Spleen (tissue), 11 donors: ENCODE data around the gene KL. TPM values are rescaled to one million over a fixed set of nuclear protein-coding genes. Genes with fewer than 3 reads are reported as not detected.
A peak's percentile ranks its signal among the peaks of the same experiment; 100 is the strongest.

Experiments
- DNase-seq: peaks from one replicate; pipeline ENCODE4 v3.0.0-alpha.2; 2020
- H3K27ac ChIP-seq, 8 donors: fragments of 200-600 bp; sonication (generic) in 7 of 8; 1 replicate in 4 of 8; 2 replicates in 4 of 8; pipeline versions ENCODE4 v1.5.0 to v1.8.0; 2016 to 2021; ENCODE audit warnings: inconsistent platforms in 4 of 8, mild to moderate bottlenecking in 4 of 8, moderate library complexity in 1 of 8
- H3K27me3 ChIP-seq, 7 donors: fragments of 200-600 bp; sonication (generic) in 6 of 7; replicated peaks in 1 of 7; 1 replicate in 4 of 7; 2 replicates in 3 of 7; pipeline versions ENCODE4 v1.5.0 to v1.8.0; 2016 to 2021; ENCODE audit warnings: inconsistent platforms in 3 of 7, mild to moderate bottlenecking in 1 of 7
- H3K36me3 ChIP-seq, 6 donors: fragments of 200-600 bp; sonication (generic) in 5 of 6; 1 replicate in 4 of 6; 2 replicates in 2 of 6; pipeline versions ENCODE4 v1.5.0 to v1.8.0; 2016 to 2021; ENCODE audit warnings: inconsistent platforms in 2 of 6
- H3K4me1 ChIP-seq, 6 donors: fragments of 200-600 bp; sonication (generic) in 5 of 6; 1 replicate in 3 of 6; 2 replicates in 3 of 6; pipeline versions ENCODE4 v1.5.0 to v1.8.0; 2016 to 2021; ENCODE audit warnings: inconsistent platforms in 3 of 6
- H3K4me3 ChIP-seq, 8 donors: fragments of 200-600 bp; sonication (generic) in 7 of 8; 1 replicate in 4 of 8; 2 replicates in 4 of 8; pipeline versions ENCODE4 v1.5.0 to v1.8.0; 2016 to 2021; ENCODE audit warnings: inconsistent platforms in 4 of 8, mild to moderate bottlenecking in 4 of 8, moderate library complexity in 2 of 8
- H3K9me3 ChIP-seq, 8 donors: fragments of 200-600 bp; sonication (generic) in 7 of 8; 1 replicate in 4 of 8; 2 replicates in 4 of 8; pipeline versions ENCODE4 v1.5.0 to v1.8.0; 2016 to 2021; ENCODE audit warnings: inconsistent platforms in 4 of 8
- POLR2A ChIP-seq, 3 donors: fragments of 450-650 bp; IDR thresholded peaks; one replicate each; pipeline ENCODE4 v1.5.1; 2017; ENCODE audit warnings: antibody characterized with exemption in 3 of 3, mild to moderate bottlenecking in 1 of 3
- POLR2AphosphoS5 ChIP-seq, 3 donors: sonication (generic); formaldehyde crosslinking; IDR thresholded peaks; one replicate each; pipeline ENCODE4 v1.5.1; 2017; ENCODE audit warnings: antibody characterized with exemption in 3 of 3
- WGBS, 5 donors: extraction: QIAGEN DNeasy Blood & Tissue Kit in 3 of 5; methylation state at CpG; one replicate each; pipeline versions ENCODE4 v1.1.5 to v1.1.7; 2013 to 2018; 5-methylcytosine and 5-hydroxymethylcytosine counted together
- intact Hi-C: fragments of 100-400 bp; cut with DNase I; formaldehyde crosslinking; loops from one replicate; pipeline ENCODE4 v1.15.0; 2023; ENCODE audit warnings: low total_unique reads
- polyA plus RNA-seq, 3 donors: library from polyadenylated mRNA; stranded (reverse); fragments of 200-250 nt; gene quantifications; one replicate each; pipeline ENCODE4 v1.2.1, GENCODE V29; 2013
- total RNA-seq, 7 donors: library from RNA; depleted of rRNA in 3 of 7; stranded (reverse); fragments of >200 nt in 3 of 7; fragmentation: NEBNext Ultra II Directional in 4 of 7; extraction: Animal tissue kit (Norgen Biotek cat#: 25700) in 4 of 7; gene quantifications; one replicate each; pipeline versions ENCODE4 v1.1.0 to v1.2.1, GENCODE V29; 2016 to 2021
- TF ChIP-seq, protein P1 (sequence below), 11 experiments: fragments of 200-600 bp in 7 of 11; fragments of 450-650 bp in 4 of 11; sonication (generic) in 4 of 11; IDR thresholded peaks in 8 of 11; conservative IDR thresholded peaks in 3 of 11; 1 replicate in 7 of 11; 2 replicates in 4 of 11; pipeline versions ENCODE4 v1.4.0 to v1.8.0; 2016 to 2021; ENCODE audit warnings: antibody characterized with exemption in 11 of 11, inconsistent platforms in 4 of 11, mild to moderate bottlenecking in 1 of 11
- donor health status: healthy with polysubstance abuse.
- donor health status: DM: no; HTN: no; CAD: no; lungs with moderate emphysema.
- donor health status: DM: no; HTN: no; CAD: no.
- donor health status: Bipolar disorder and iron deficiency.
- donor health status: healthy.
- donor health status: DM: no; HTN: no; CAD: no.
- donor health status: DM: yes; HTN: yes; CAD: no.

The KL gene
- total and polyA plus RNA-seq, 10 donors = 0.35 to 10.2 (median 4.6) TPM

GRCh38 chr13:33033986-33034385 is 17.8 kb downstream of the KL start:
- no peak for DNase-seq
- TF ChIP-seq, protein P1, sequence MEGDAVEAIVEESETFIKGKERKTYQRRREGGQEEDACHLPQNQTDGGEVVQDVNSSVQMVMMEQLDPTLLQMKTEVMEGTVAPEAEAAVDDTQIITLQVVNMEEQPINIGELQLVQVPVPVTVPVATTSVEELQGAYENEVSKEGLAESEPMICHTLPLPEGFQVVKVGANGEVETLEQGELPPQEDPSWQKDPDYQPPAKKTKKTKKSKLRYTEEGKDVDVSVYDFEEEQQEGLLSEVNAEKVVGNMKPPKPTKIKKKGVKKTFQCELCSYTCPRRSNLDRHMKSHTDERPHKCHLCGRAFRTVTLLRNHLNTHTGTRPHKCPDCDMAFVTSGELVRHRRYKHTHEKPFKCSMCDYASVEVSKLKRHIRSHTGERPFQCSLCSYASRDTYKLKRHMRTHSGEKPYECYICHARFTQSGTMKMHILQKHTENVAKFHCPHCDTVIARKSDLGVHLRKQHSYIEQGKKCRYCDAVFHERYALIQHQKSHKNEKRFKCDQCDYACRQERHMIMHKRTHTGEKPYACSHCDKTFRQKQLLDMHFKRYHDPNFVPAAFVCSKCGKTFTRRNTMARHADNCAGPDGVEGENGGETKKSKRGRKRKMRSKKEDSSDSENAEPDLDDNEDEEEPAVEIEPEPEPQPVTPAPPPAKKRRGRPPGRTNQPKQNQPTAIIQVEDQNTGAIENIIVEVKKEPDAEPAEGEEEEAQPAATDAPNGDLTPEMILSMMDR (IDR thresholded peaks at IDR 0.05 in 8 of 11, conservative IDR thresholded peaks at IDR 0.05 in 3 of 11) = no peak
- TF ChIP-seq POLR2A (IDR thresholded peaks at IDR 0.05) (no peak), POLR2AphosphoS5 (IDR thresholded peaks at IDR 0.05) (no peak)
- intact Hi-C loops = no loop called here
- H3K4me3 ChIP-seq = peak overlapping the region in 1 of 8 donors; percentile 56
- no peaks in the 10 kb centered on the region for H3K27me3 ChIP-seq
- peaks cover 0 to 18% (median 8%) of the 10 kb centered on the region in 6 donors for H3K4me1 ChIP-seq
- H3K36me3 ChIP-seq = no peaks in the 10 kb centered on the region
- no peaks in the 10 kb centered on the region for H3K9me3 ChIP-seq
- H3K27ac ChIP-seq = peak overlapping the region in 6 of 8 donors; percentile 28 to 83 (median 62)

GRCh38 chr13:33034882-33035520 is 18.8 kb downstream of the KL start:
- Histone ChIP-seq H3K4me3 (no peak overlapping the region), H3K27me3 (no peaks in the 10 kb centered on the region), H3K36me3 (no peaks in the 10 kb centered on the region), H3K4me1 (peaks cover 0 to 18% (median 8%) of the 10 kb centered on the region in 6 donors), H3K9me3 (no peaks in the 10 kb centered on the region), H3K27ac (peak overlapping the region in 4 of 8 donors; percentile 28 to 83 (median 79))
- 53 to 85% (median 68%) methylated on average over 5 of the region's 5 CpGs for whole genome bisulfite sequencing, 5 donors
- no peak for DNase-seq
- TF ChIP-seq, protein P1 (IDR thresholded peaks at IDR 0.05 in 8 of 11, conservative IDR thresholded peaks at IDR 0.05 in 3 of 11) = no peak
- no peak for TF ChIP-seq POLR2A (IDR thresholded peaks at IDR 0.05)
- TF ChIP-seq POLR2AphosphoS5 (IDR thresholded peaks at IDR 0.05) = no peak
- intact Hi-C loops = no loop called here

GRCh38 chr13:33037673-33038072 is 21.4 kb downstream of the KL start:
- no peak overlapping the region for H3K4me3 ChIP-seq
- H3K27ac ChIP-seq = no peak overlapping the region
- no peaks in the 10 kb centered on the region for H3K9me3 ChIP-seq
- intact Hi-C loops = no loop called here
- peaks cover 0 to 16% (median 8%) of the 10 kb centered on the region in 6 donors for H3K4me1 ChIP-seq
- no peak for DNase-seq
- WGBS, 5 donors = 78 to 100% (median 89%) methylated on average over 1 of the region's 1 CpG
- H3K27me3 ChIP-seq = no peaks in the 10 kb centered on the region
- no peak for TF ChIP-seq POLR2A (IDR thresholded peaks at IDR 0.05)
- TF ChIP-seq, protein P1 (IDR thresholded peaks at IDR 0.05 in 8 of 11, conservative IDR thresholded peaks at IDR 0.05 in 3 of 11) = no peak
- TF ChIP-seq POLR2AphosphoS5 (IDR thresholded peaks at IDR 0.05) = no peak
- no peaks in the 10 kb centered on the region for H3K36me3 ChIP-seq

- H3K9me3 ChIP-seq = no peaks in the 10 kb centered on the region
- intact Hi-C loops = no loop called here
- no peak for DNase-seq
- H3K4me1 ChIP-seq = no peaks in the 10 kb centered on the region
- H3K27ac ChIP-seq = peak overlapping the region in 2 of 8 donors; percentile 7 to 35
- H3K27me3 ChIP-seq = no peaks in the 10 kb centered on the region
- H3K4me3 ChIP-seq = no peak overlapping the region
- WGBS, 5 donors = 47 to 70% (median 64%) methylated on average over 2 of the region's 2 CpGs
- TF ChIP-seq POLR2A (IDR thresholded peaks at IDR 0.05) (no peak), POLR2AphosphoS5 (IDR thresholded peaks at IDR 0.05) (no peak)
- TF ChIP-seq, protein P1 (IDR thresholded peaks at IDR 0.05 in 8 of 11, conservative IDR thresholded peaks at IDR 0.05 in 3 of 11) = no peak
- H3K36me3 ChIP-seq = no peaks in the 10 kb centered on the region
These were observed 23.9 kb downstream of the KL start for GRCh38 chr13:33040090-33040489.
